ENCODE measurements around the gene BRWD1. TPM values are rescaled to one million over a fixed set of nuclear protein-coding genes. Genes with fewer than 3 reads are reported as not detected.

The BRWD1 gene
- total RNA-seq, 3 donors from 2014 or later (not counting 1 experiment from before 2014, with no cell fraction given): 92.0 to 93.8 (median 93.3) TPM

DNA sequence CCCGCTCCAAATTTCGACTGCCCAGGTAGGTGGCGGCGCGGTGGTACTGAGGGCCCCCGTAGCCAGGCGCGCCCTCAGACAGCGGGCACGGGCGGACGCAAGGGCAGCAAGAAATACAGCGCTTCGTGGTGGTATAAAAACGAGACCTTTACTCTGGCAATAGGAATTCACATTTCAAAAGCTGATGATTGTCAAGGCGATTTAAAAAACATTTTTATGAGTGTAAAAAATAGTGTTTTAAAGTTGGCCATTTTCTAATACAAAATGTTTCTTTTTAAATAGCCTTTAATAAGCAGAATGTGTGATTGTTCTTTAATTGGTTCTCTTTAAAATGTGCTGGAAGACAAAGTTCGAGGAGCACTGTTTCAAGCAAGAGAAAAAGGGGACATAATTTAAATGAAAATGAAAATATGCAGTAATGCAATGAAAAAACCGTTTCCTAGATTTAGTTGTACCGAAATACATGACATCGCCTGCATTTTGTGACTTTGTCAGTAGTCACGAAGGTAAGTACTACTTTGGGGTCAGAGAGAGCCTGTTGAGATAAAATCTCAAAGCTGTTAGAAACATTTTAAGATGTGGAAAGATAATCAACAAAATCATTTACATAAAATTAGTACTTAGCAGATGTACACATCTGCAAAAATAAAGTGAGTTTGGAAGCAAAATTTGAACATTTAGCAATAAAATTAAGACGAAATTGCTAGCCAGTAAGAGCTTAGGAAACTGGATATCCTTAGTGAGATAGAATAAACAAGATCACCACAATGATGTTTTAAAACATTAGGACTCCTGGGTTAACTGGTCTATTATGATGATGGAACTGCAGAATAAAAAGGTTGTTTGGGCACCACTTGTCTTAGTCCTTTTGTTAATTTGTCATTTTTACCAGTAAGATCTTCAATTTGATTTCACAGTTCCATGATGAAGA, 129.1 kb downstream of the BRWD1 start:
- DNase-seq (peak in 1 of 2 donors; percentile 38), ATAC-seq (no peak)
- Histone ChIP-seq H3K27me3 (ENCODE audit: control insufficient read depth, insufficient read depth, low read length) (no peaks in the 10 kb centered on the region), H3K9me3 (ENCODE audit: control insufficient read depth, insufficient read depth, low read length) (no peaks in the 10 kb centered on the region), H3K4me3 (ENCODE audit: low read length) (peak overlapping the region; percentile 83), H3K4me1 (ENCODE audit: control insufficient read depth, insufficient read depth, low read length) (peaks cover 8% of the 10 kb centered on the region), H3K27ac (ENCODE audit: low read length) (peak overlapping the region; percentile 81), H3K36me3 (ENCODE audit: control insufficient read depth, insufficient read depth, low read length) (no peaks in the 10 kb centered on the region)
- peak overlapping the region; percentile 93 to 95 for H3K27ac Mint-ChIP-seq
- H3K9me3 Mint-ChIP-seq: no peaks in the 10 kb centered on the region
- peak overlapping the region; percentile 98 for H3K4me3 Mint-ChIP-seq
- intact Hi-C loops (cut with micrococcal nuclease): loop anchor here (5.0 kb wide), 1 partner anchor 263 kb away; the partner anchor contains the start of gene LCA5L
- peaks cover 29 to 48% of the 10 kb centered on the region in 2 donors for H3K4me1 Mint-ChIP-seq
- WGBS (ENCODE audit: insufficient coverage): 9% methylated on average over 21 of the region's 22 CpGs
- no peaks in the 10 kb centered on the region for H3K27me3 Mint-ChIP-seq (ENCODE audit: low read depth in 2 of 2)
- TF ChIP-seq, protein P1, sequence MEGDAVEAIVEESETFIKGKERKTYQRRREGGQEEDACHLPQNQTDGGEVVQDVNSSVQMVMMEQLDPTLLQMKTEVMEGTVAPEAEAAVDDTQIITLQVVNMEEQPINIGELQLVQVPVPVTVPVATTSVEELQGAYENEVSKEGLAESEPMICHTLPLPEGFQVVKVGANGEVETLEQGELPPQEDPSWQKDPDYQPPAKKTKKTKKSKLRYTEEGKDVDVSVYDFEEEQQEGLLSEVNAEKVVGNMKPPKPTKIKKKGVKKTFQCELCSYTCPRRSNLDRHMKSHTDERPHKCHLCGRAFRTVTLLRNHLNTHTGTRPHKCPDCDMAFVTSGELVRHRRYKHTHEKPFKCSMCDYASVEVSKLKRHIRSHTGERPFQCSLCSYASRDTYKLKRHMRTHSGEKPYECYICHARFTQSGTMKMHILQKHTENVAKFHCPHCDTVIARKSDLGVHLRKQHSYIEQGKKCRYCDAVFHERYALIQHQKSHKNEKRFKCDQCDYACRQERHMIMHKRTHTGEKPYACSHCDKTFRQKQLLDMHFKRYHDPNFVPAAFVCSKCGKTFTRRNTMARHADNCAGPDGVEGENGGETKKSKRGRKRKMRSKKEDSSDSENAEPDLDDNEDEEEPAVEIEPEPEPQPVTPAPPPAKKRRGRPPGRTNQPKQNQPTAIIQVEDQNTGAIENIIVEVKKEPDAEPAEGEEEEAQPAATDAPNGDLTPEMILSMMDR (IDR thresholded peaks at IDR 0.05): no peak
- H3K36me3 Mint-ChIP-seq: no peaks in the 10 kb centered on the region

DNA sequence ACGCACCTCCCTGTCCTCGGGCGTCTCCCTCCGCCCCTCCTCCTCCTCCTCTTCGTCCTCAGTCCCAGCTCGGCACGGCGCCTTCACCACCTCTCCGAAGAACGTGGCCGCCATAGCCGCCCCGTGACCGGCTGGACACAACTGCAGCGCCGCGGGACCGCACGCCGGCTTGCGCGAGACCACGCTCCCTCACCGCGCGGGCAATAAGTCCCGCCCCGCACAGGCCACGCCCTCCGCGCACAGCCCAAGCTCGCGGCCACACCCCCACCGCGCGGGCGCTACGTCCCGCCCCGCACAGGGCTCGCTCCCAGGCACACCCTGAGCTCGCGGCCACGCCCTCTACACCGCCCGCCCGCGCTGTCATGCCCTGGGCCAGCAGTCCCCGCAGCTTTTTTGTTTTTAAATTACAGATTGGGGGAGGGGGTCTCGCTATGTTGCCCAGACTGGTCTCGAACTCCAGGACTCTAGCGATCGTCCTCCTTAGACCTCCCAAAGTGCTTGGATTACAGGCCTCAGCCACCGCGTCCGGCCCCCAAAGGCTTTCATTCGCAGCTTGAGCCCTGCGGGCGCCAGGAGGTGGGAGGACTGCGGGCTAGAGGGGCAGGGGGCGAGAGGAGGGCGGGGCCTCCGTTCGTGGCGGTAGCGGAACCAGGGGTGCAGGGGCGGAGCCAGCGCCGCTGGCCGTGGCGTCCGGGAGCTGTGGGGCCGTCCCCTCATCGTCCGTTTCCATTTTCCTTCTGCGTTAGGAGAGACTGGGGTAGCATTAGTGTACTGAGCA, 130.0 kb downstream of the BRWD1 start, which contains the start of gene PSMG1:
Gene PSMG1, minus strand, starts transcription at position 180 of the 778 bp plus-strand sequence. Its CDS starts 66 bp downstream, at position 114.
- Mint-ChIP-seq H3K4me1 (peaks cover 29 to 48% of the 10 kb centered on the region in 2 donors), H3K27me3 (ENCODE audit: low read depth in 2 of 2) (no peaks in the 10 kb centered on the region)
- intact Hi-C loops (cut with micrococcal nuclease): loop anchor here (1.0 to 5.0 kb wide), 3 partner anchors 129 to 264 kb away; partner anchors contain the start of genes BRWD1 and LCA5L

DNA sequence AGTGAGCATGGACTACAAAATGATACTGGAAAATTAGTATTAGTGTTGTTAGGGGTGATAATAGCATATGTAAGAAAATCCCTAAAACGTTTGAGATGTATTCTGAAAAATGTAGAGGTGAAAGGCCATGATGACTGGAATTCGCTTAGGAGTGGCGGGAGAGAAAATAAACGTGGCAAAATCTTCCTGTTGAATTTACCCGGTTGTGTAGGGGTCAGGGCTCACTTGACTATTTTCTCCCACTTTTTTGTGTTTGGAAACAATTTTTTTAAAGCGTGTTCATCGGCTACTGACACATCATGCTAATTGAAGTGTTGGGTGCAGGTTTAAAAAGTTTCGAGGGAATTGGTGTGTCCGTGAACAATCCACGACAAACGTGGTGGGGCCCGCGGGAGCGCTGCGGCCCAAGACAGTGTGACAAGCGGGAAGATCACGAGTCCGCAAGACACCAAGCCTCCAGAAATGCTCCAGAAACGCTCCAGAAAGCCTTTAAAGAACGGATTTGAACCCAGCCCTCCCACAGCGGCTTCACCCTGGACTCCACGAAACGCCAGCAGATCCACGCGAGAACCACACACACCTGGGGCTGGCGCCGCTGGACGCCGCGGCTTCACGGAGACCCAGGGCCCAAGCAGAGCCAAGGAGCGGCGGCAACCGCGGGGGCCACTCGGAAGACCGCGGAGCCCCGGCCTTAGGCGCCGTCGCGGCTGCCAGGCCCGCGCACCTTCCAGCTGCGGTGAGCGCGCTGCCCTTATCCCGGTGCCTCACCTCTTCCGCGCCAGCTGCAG, 130.8 kb downstream of the BRWD1 start:
- Histone ChIP-seq H3K4me3 (ENCODE audit: low read length) (peak overlapping the region; percentile 83), H3K4me1 (ENCODE audit: control insufficient read depth, insufficient read depth, low read length) (peaks cover 8% of the 10 kb centered on the region), H3K27ac (ENCODE audit: low read length) (peak overlapping the region; percentile 81), H3K27me3 (ENCODE audit: control insufficient read depth, insufficient read depth, low read length) (no peaks in the 10 kb centered on the region), H3K9me3 (ENCODE audit: control insufficient read depth, insufficient read depth, low read length) (no peaks in the 10 kb centered on the region), H3K36me3 (ENCODE audit: control insufficient read depth, insufficient read depth, low read length) (peaks cover 3% of the 10 kb centered on the region)
- intact Hi-C loops (cut with micrococcal nuclease): loop anchor here (1.0 to 5.0 kb wide), 3 partner anchors 130 to 265 kb away; partner anchors contain the start of genes BRWD1 and LCA5L
- Mint-ChIP-seq H3K36me3 (no peaks in the 10 kb centered on the region), H3K27ac (peak overlapping the region; percentile 93 to 95), H3K27me3 (ENCODE audit: low read depth in 2 of 2) (no peaks in the 10 kb centered on the region), H3K4me1 (peaks cover 29 to 48% of the 10 kb centered on the region in 2 donors), H3K9me3 (no peaks in the 10 kb centered on the region), H3K4me3 (peak overlapping the region; percentile 98)
- peak; percentile 31 to 51 (median 34) for ATAC-seq
- DNase-seq: no peak
- TF ChIP-seq, protein P1 (IDR thresholded peaks at IDR 0.05): no peak
- WGBS (ENCODE audit: insufficient coverage): 2% methylated on average over 51 of the region's 51 CpGs

More for the DNA sequence above, 130.0 kb downstream of the BRWD1 start, which contains the start of gene PSMG1:
- peak within 1 kb of the TSS; percentile 98 for H3K4me3 Mint-ChIP-seq
- no peaks in the 10 kb centered on the region for H3K36me3 ChIP-seq (ENCODE audit: control insufficient read depth, insufficient read depth, low read length)
- H3K9me3 ChIP-seq (ENCODE audit: control insufficient read depth, insufficient read depth, low read length): no peaks in the 10 kb centered on the region
- peak within 1 kb of the TSS; percentile 93 to 95 for H3K27ac Mint-ChIP-seq
- no peaks in the 10 kb centered on the region for H3K36me3 Mint-ChIP-seq
- no peaks in the 10 kb centered on the region for H3K27me3 ChIP-seq (ENCODE audit: control insufficient read depth, insufficient read depth, low read length)
- peak within 1 kb of the TSS; percentile 83 for H3K4me3 ChIP-seq (ENCODE audit: low read length)
- peaks cover 8% of the 10 kb centered on the region for H3K4me1 ChIP-seq (ENCODE audit: control insufficient read depth, insufficient read depth, low read length)
- TF ChIP-seq, protein P1 (IDR thresholded peaks at IDR 0.05): no peak
- DNase-seq (peak; percentile 92 to 96), ATAC-seq (peak; percentile 88 to 98 (median 91))
- no peaks in the 10 kb centered on the region for H3K9me3 Mint-ChIP-seq
- WGBS (ENCODE audit: insufficient coverage): under 1% methylated on average over 75 of the region's 76 CpGs
- H3K27ac ChIP-seq (ENCODE audit: low read length): peak within 1 kb of the TSS; percentile 81

Data from natural killer cell (primary cell).